SK-N-SH (cell line): ENCODE data around the gene SMOC1.

ENCODE experiments used
- CTCF ChIP-seq: fragments of 200-600 bp; sonication (generic); IDR thresholded peaks from 2 replicates; pipeline ENCODE4 v1.6.1; 2017; ENCODE audit warnings: antibody characterized with exemption, mild to moderate bottlenecking, moderate library complexity
- GABPA ChIP-seq: IDR thresholded peaks from 2 replicates; pipeline ENCODE4 v1.4.0; 2012; ENCODE audit warnings: low read depth, mild to moderate bottlenecking
- JUND ChIP-seq: IDR thresholded peaks from 2 replicates; pipeline ENCODE4 v1.4.0; 2012
- NFIC ChIP-seq: IDR thresholded peaks from 2 replicates; pipeline ENCODE4 v1.4.0; 2012; ENCODE audit warnings: borderline replicate concordance
- NRF1 ChIP-seq: IDR thresholded peaks from 2 replicates; pipeline ENCODE4 v1.6.1; 2012; ENCODE audit warnings: low read depth, mild to moderate bottlenecking, low read length
- PBX3 ChIP-seq: IDR thresholded peaks from 2 replicates; pipeline ENCODE4; 2012
- POLR2AphosphoS5 ChIP-seq: IDR thresholded peaks from 2 replicates; pipeline ENCODE4 v1.6.1; 2012; ENCODE audit warnings: low read depth, low read length
- RAD21 ChIP-seq: IDR thresholded peaks from 2 replicates; pipeline ENCODE4 v1.6.1; 2012; ENCODE audit warnings: mild to moderate bottlenecking, low read length
- RXRA ChIP-seq: IDR thresholded peaks from 2 replicates; pipeline ENCODE4 v1.4.0; 2012; ENCODE audit warnings: low read depth, mild to moderate bottlenecking, borderline replicate concordance
- TEAD4 ChIP-seq: IDR thresholded peaks from 2 replicates; pipeline ENCODE4 v1.4.0; 2012; ENCODE audit warnings: mild to moderate bottlenecking, borderline replicate concordance; ENCODE audit not compliant: insufficient read depth
- TF ChIP-seq, protein P1 (sequence below): IDR thresholded peaks from 2 replicates; pipeline ENCODE4 v1.4.0; 2012; ENCODE audit warnings: low read depth

- TF ChIP-seq CTCF: no peak
- TF ChIP-seq NFIC: no peak
- no peak for TF ChIP-seq TEAD4
- no peak for TF ChIP-seq JUND
- no peak for TF ChIP-seq GABPA
- TF ChIP-seq RXRA: no peak
- no peak for TF ChIP-seq PBX3
- no peak for TF ChIP-seq NRF1
- no peak for TF ChIP-seq RAD21
- TF ChIP-seq POLR2AphosphoS5: no peak
- TF ChIP-seq, protein P1, sequence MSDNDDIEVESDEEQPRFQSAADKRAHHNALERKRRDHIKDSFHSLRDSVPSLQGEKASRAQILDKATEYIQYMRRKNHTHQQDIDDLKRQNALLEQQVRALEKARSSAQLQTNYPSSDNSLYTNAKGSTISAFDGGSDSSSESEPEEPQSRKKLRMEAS: no peak
These were observed 126.1 kb downstream of the SMOC1 start for GRCh38 chr14:70005281-70005805.
